Fibroblast of the aortic adventitia (primary cell): Measurements from ENCODE around the gene DUS1L. TPM values are rescaled to one million over a fixed set of nuclear protein-coding genes. Genes with fewer than 3 reads are reported as not detected.

ENCODE experiments used
- DNase-seq: peaks from one replicate; pipeline ENCODE4 v3.0.0-alpha.2; 2010; ENCODE audit warnings: low read depth
- H3K4me3 ChIP-seq: 2 replicates; pipeline ENCODE4 v1.5.1; 2011; ENCODE audit warnings: low read depth, mild to moderate bottlenecking, control low read depth, low read length, moderate library complexity
- CTCF ChIP-seq: IDR thresholded peaks from 2 replicates; pipeline ENCODE4 v1.5.1; 2011; ENCODE audit warnings: mild to moderate bottlenecking, low read length, control low read depth, inconsistent platforms; ENCODE audit not compliant: insufficient read depth
- total RNA-seq: library from RNA; depleted of rRNA; stranded (reverse); fragments of >200 nt; gene quantifications from 2 replicates; pipeline ENCODE4 v1.2.3, GENCODE V29; 2012; ENCODE audit warnings: low replicate concordance

DUS1L gene
- total RNA-seq, 1 donor = 33.8 TPM

GRCh38 chr17:82101767-82102679 is 36.4 kb upstream of the DUS1L start:
- no peak overlapping the region for H3K4me3 ChIP-seq
- no peak for TF ChIP-seq CTCF
- DNase-seq = no peak

GRCh38 chr17:82101301-82101715 is 35.7 kb upstream of the DUS1L start:
- no peak for TF ChIP-seq CTCF
- H3K4me3 ChIP-seq = no peak overlapping the region
- DNase-seq = no peak

- TF ChIP-seq CTCF = no peak
- DNase-seq = no peak
- no peak overlapping the region for H3K4me3 ChIP-seq
These were observed 35.1 kb upstream of the DUS1L start for GRCh38 chr17:82100502-82101298.

- peak overlapping the region; percentile 65 for H3K4me3 ChIP-seq
- no peak for TF ChIP-seq CTCF
- no peak for DNase-seq
These were observed 33.5 kb upstream of the DUS1L start for GRCh38 chr17:82098939-82099763.

GRCh38 chr17:82098169-82098938 is 32.8 kb upstream of the DUS1L start, which contains the start of gene FASN:
TSS of gene FASN (minus strand) at chr17:82098236. CDS start at chr17:82096445, 1,791 bp downstream.
- TF ChIP-seq CTCF = peak; percentile 60
- peak; percentile 93 for DNase-seq
- H3K4me3 ChIP-seq = peak within 1 kb of the TSS; percentile 74

GRCh38 chr17:82097919-82098168 is 32.2 kb upstream of the DUS1L start:
- DNase-seq = no peak
- H3K4me3 ChIP-seq = peak overlapping the region; percentile 74
- no peak for TF ChIP-seq CTCF
